Prostate gland (tissue), 2 donors: Measurements from ENCODE around the gene EXO1.

Experiments
- POLR2A ChIP-seq: fragments of 450-650 bp; IDR thresholded peaks from one replicate; pipeline ENCODE4 v1.6.1; 2016; ENCODE audit warnings: antibody characterized with exemption, mild to moderate bottlenecking
- POLR2AphosphoS5 ChIP-seq: sonication (generic); formaldehyde crosslinking; IDR thresholded peaks from one replicate; pipeline ENCODE4 v1.6.1; 2017; ENCODE audit warnings: antibody characterized with exemption
- TF ChIP-seq, protein P1 (sequence below), 4 experiments: fragments of 200-600 bp in 2 of 4; fragments of 450-650 bp in 2 of 4; sonication (generic) in 2 of 4; IDR thresholded peaks; 1 replicate in 3 of 4; 2 replicates in 1 of 4; pipeline ENCODE4 v1.5.1; 2016 to 2019; ENCODE audit warnings: antibody characterized with exemption in 4 of 4, mild to moderate bottlenecking in 2 of 4, moderate library complexity in 2 of 4

DNA sequence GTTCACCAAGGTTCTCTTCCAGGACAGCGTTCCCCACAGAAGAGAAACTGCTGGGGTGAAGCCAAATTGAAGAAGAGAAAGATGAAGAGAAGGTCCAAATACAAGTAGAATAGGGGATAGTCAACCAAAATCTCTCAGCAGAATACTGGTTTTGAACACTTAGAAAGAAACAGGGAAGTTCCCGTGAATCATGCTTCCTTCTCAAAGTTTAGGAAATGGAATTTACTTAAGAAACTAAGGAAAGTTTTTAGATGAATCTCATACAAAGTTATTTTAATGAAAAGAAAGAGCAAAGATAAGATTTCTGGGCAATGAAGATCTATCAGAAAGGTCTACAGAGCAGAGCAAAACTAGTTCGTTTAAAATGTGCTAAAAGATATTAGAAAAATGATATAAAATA lies 43.3 kb downstream of the EXO1 start:
- TF ChIP-seq POLR2A (no peak), POLR2AphosphoS5 (no peak)
- TF ChIP-seq, protein P1, sequence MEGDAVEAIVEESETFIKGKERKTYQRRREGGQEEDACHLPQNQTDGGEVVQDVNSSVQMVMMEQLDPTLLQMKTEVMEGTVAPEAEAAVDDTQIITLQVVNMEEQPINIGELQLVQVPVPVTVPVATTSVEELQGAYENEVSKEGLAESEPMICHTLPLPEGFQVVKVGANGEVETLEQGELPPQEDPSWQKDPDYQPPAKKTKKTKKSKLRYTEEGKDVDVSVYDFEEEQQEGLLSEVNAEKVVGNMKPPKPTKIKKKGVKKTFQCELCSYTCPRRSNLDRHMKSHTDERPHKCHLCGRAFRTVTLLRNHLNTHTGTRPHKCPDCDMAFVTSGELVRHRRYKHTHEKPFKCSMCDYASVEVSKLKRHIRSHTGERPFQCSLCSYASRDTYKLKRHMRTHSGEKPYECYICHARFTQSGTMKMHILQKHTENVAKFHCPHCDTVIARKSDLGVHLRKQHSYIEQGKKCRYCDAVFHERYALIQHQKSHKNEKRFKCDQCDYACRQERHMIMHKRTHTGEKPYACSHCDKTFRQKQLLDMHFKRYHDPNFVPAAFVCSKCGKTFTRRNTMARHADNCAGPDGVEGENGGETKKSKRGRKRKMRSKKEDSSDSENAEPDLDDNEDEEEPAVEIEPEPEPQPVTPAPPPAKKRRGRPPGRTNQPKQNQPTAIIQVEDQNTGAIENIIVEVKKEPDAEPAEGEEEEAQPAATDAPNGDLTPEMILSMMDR (IDR thresholded peaks at IDR 0.05): no peak
